Measurements from ENCODE around the gene QRICH2. TPM values are rescaled to one million over a fixed set of nuclear protein-coding genes. Genes with fewer than 3 reads are reported as not detected.

Gene QRICH2
- total RNA-seq, 3 donors from 2014 or later: 1.6 to 4.7 (median 3.2) TPM

GRCh38 chr17:76265624-76266243 is 42.3 kb downstream of the QRICH2 start:
- intact Hi-C loops (cut with DNase I, micrococcal nuclease): no loop called here
- Histone ChIP-seq H3K9me3 (no peaks in the 10 kb centered on the region), H3K36me3 (ENCODE audit: low read depth) (no peaks in the 10 kb centered on the region), H3K4me3 (peak overlapping the region; percentile 99), H3K4me1 (ENCODE audit: low read depth) (peaks cover 78% of the 10 kb centered on the region)
- peak; percentile 8 for ATAC-seq
- TF ChIP-seq CTCF (IDR thresholded peaks at IDR 0.05): no peak
- peak; percentile 77 to 82 (median 79) for DNase-seq

- intact Hi-C loops (cut with DNase I, micrococcal nuclease): no loop called here
- no peaks in the 10 kb centered on the region for H3K36me3 ChIP-seq (ENCODE audit: low read depth)
- peak; percentile 99 to 100 (median 99) for DNase-seq
- H3K4me3 ChIP-seq: peak within 1 kb of the TSS; percentile 99
- H3K4me1 ChIP-seq (ENCODE audit: low read depth): peaks cover 77% of the 10 kb centered on the region
- no peaks in the 10 kb centered on the region for H3K9me3 ChIP-seq
- peak; percentile 82 for ATAC-seq
- TF ChIP-seq CTCF (IDR thresholded peaks at IDR 0.05): no peak
Measured at GRCh38 chr17:76264755-76265623, 43.1 kb downstream of the QRICH2 start, which contains the start of gene UBALD2. TSS of gene UBALD2 (plus strand) at chr17:76265348. CDS start at chr17:76265506, 158 bp downstream.

- H3K4me3 ChIP-seq: no peak overlapping the region
- TF ChIP-seq CTCF (IDR thresholded peaks at IDR 0.05): no peak
- H3K9me3 ChIP-seq: no peaks in the 10 kb centered on the region
- intact Hi-C loops (cut with DNase I, micrococcal nuclease): no loop called here
- ATAC-seq: no peak
- H3K4me1 ChIP-seq (ENCODE audit: low read depth): peaks cover 77% of the 10 kb centered on the region
- no peaks in the 10 kb centered on the region for H3K36me3 ChIP-seq (ENCODE audit: low read depth)
- DNase-seq: peak in 1 of 3 donors; percentile 25
Measured at GRCh38 chr17:76264425-76264754, 43.7 kb downstream of the QRICH2 start.

- no peak for ATAC-seq
- Histone ChIP-seq H3K4me3 (no peak overlapping the region), H3K36me3 (ENCODE audit: low read depth) (no peaks in the 10 kb centered on the region), H3K9me3 (no peaks in the 10 kb centered on the region), H3K4me1 (ENCODE audit: low read depth) (peaks cover 74% of the 10 kb centered on the region)
- intact Hi-C loops (cut with DNase I, micrococcal nuclease): no loop called here
- no peak for TF ChIP-seq CTCF (IDR thresholded peaks at IDR 0.05)
- DNase-seq: peak in 1 of 3 donors; percentile 21
Measured at GRCh38 chr17:76263896-76264295, 44.2 kb downstream of the QRICH2 start.

- intact Hi-C loops (cut with DNase I, micrococcal nuclease): no loop called here
- Histone ChIP-seq H3K36me3 (ENCODE audit: low read depth) (no peaks in the 10 kb centered on the region), H3K4me1 (ENCODE audit: low read depth) (peaks cover 75% of the 10 kb centered on the region), H3K9me3 (no peaks in the 10 kb centered on the region), H3K4me3 (no peak overlapping the region)
- DNase-seq: peak; percentile 83 to 88 (median 85)
- ATAC-seq: peak; percentile 51
- no peak for TF ChIP-seq CTCF (IDR thresholded peaks at IDR 0.05)
Measured at GRCh38 chr17:76262732-76263344, 45.2 kb downstream of the QRICH2 start.

Measured in mucosa of descending colon (tissue), 3 donors.